WTC11 (cell line): ENCODE measurements around the gene LEMD3. TPM values are rescaled to one million over a fixed set of nuclear protein-coding genes. Genes with fewer than 3 reads are reported as not detected.

Experiments used
- ATAC-seq: fragments of 200-7000 bp; cut with Tn5 transposase; 2 replicates; pipeline ENCODE4 v1.10.0; 2021; ENCODE audit warnings: mild to moderate bottlenecking, moderate library complexity
- CTCF ChIA-PET: fragments of 300-600 bp; sonication (Branson Sonifier 250); formaldehyde crosslinking; loops from one replicate; lab custom pipeline; 2021; ENCODE audit warnings: antibody characterized with exemption; lab: Charles Lee
- POLR2A ChIA-PET: fragments of 350-600 bp; sonication (Branson Sonifier 250); formaldehyde crosslinking; loops from one replicate; lab custom pipeline; 2021; ENCODE audit warnings: antibody characterized with exemption; lab: Charles Lee
- DNase-seq: peaks from one replicate; pipeline ENCODE4 v3.0.0; 2021; ENCODE audit warnings: low spot score
- H3K27ac Mint-ChIP-seq: 2 replicates; pipeline ENCODE4 v1.8.0; 2021; ENCODE audit warnings: mixed read lengths
- H3K27me3 Mint-ChIP-seq: 2 replicates; pipeline ENCODE4 v1.8.0; 2021; ENCODE audit warnings: low read depth, mild to moderate bottlenecking, moderate library complexity, mixed read lengths
- H3K36me3 Mint-ChIP-seq: 2 replicates; pipeline ENCODE4 v1.8.0; 2021; ENCODE audit warnings: mixed read lengths
- H3K4me1 Mint-ChIP-seq: 2 replicates; pipeline ENCODE4 v1.8.0; 2022; ENCODE audit warnings: mixed read lengths
- H3K4me3 Mint-ChIP-seq: 2 replicates; pipeline ENCODE4 v1.8.0; 2021; ENCODE audit warnings: mild to moderate bottlenecking, moderate library complexity, mixed read lengths
- H3K9me3 Mint-ChIP-seq: 2 replicates; pipeline ENCODE4 v1.8.0; 2021; ENCODE audit warnings: mixed read lengths
- ARID4B ChIP-seq: sonication (generic); formaldehyde crosslinking; IDR thresholded peaks from 2 replicates; pipeline ENCODE4 v1.8.0; 2023; ENCODE audit warnings: missing genetic modification reagents, mild to moderate bottlenecking, borderline replicate concordance
- ESRRA ChIP-seq: sonication (generic); formaldehyde crosslinking; IDR thresholded peaks from 2 replicates; pipeline ENCODE4 v1.8.1; 2022; ENCODE audit warnings: mild to moderate bottlenecking, missing genetic modification reagents, borderline replicate concordance
- FOXP1 ChIP-seq: sonication (generic); formaldehyde crosslinking; IDR thresholded peaks from 2 replicates; pipeline ENCODE4 v1.8.0; 2022; ENCODE audit warnings: missing genetic modification reagents, mild to moderate bottlenecking, moderate library complexity, borderline replicate concordance
- NR2C2 ChIP-seq: sonication (generic); formaldehyde crosslinking; IDR thresholded peaks from 2 replicates; pipeline ENCODE4 v1.8.0; 2022; ENCODE audit warnings: mild to moderate bottlenecking, missing genetic modification reagents
- PRRX2 ChIP-seq: fragments of 250-450 bp; sonication (Bioruptor Pico); IDR thresholded peaks from 2 replicates; pipeline ENCODE4 v1.8.0; 2021; ENCODE audit warnings: mild to moderate bottlenecking
- ZNF121 ChIP-seq: sonication (generic); formaldehyde crosslinking; IDR thresholded peaks from 2 replicates; pipeline ENCODE4 v1.8.0; 2023; ENCODE audit warnings: missing genetic modification reagents
- ZNF138 ChIP-seq: sonication (generic); formaldehyde crosslinking; conservative IDR thresholded peaks from 2 replicates; pipeline ENCODE4 v1.8.1; 2022; ENCODE audit warnings: mild to moderate bottlenecking, moderate library complexity, missing genetic modification reagents
- ZNF317 ChIP-seq: sonication (generic); formaldehyde crosslinking; IDR thresholded peaks from 2 replicates; pipeline ENCODE4 v1.8.1; 2023; ENCODE audit warnings: low read depth, mild to moderate bottlenecking, moderate library complexity, missing genetic modification reagents, borderline replicate concordance
- total RNA-seq: library from RNA; stranded (reverse); gene quantifications from 3 replicates; pipeline ENCODE4 v1.2.3, GENCODE V29; 2021
- TF ChIP-seq, protein P1 (sequence below): sonication (generic); formaldehyde crosslinking; IDR thresholded peaks from 2 replicates; pipeline ENCODE4 v1.8.1; 2023; ENCODE audit warnings: mild to moderate bottlenecking, missing genetic modification reagents
- TF ChIP-seq, protein P2 (sequence below): fragments of 250-450 bp; sonication (Bioruptor Pico); IDR thresholded peaks from 2 replicates; pipeline ENCODE4 v1.9.0; 2021; ENCODE audit warnings: mild to moderate bottlenecking
- TF ChIP-seq, protein P3 (sequence below): sonication (generic); formaldehyde crosslinking; IDR thresholded peaks from 2 replicates; pipeline ENCODE4 v1.8.1; 2023; ENCODE audit warnings: mild to moderate bottlenecking, moderate library complexity, missing genetic modification reagents
- TF ChIP-seq, protein P4 (sequence below): fragments of 250-450 bp; sonication (Bioruptor Pico); IDR thresholded peaks from 2 replicates; pipeline ENCODE4 v1.9.0; 2021; ENCODE audit warnings: moderate library complexity, mild to moderate bottlenecking, inconsistent platforms, borderline replicate concordance
- TF ChIP-seq, protein P5 (sequence below): fragments of 200-600 bp; IDR thresholded peaks from 2 replicates; pipeline ENCODE4 v1.8.0; 2022; ENCODE audit warnings: antibody characterized with exemption
- TF ChIP-seq, protein P6 (sequence below): sonication (generic); formaldehyde crosslinking; IDR thresholded peaks from 2 replicates; pipeline ENCODE4 v1.8.0; 2023; ENCODE audit warnings: mild to moderate bottlenecking, missing genetic modification reagents

LEMD3 gene
- total RNA-seq, 1 experiment from 2014 or later, result 31.3 TPM

- TF ChIP-seq, protein P1, sequence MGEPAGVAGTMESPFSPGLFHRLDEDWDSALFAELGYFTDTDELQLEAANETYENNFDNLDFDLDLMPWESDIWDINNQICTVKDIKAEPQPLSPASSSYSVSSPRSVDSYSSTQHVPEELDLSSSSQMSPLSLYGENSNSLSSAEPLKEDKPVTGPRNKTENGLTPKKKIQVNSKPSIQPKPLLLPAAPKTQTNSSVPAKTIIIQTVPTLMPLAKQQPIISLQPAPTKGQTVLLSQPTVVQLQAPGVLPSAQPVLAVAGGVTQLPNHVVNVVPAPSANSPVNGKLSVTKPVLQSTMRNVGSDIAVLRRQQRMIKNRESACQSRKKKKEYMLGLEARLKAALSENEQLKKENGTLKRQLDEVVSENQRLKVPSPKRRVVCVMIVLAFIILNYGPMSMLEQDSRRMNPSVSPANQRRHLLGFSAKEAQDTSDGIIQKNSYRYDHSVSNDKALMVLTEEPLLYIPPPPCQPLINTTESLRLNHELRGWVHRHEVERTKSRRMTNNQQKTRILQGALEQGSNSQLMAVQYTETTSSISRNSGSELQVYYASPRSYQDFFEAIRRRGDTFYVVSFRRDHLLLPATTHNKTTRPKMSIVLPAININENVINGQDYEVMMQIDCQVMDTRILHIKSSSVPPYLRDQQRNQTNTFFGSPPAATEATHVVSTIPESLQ, result no peak
- TF ChIP-seq, protein P2, sequence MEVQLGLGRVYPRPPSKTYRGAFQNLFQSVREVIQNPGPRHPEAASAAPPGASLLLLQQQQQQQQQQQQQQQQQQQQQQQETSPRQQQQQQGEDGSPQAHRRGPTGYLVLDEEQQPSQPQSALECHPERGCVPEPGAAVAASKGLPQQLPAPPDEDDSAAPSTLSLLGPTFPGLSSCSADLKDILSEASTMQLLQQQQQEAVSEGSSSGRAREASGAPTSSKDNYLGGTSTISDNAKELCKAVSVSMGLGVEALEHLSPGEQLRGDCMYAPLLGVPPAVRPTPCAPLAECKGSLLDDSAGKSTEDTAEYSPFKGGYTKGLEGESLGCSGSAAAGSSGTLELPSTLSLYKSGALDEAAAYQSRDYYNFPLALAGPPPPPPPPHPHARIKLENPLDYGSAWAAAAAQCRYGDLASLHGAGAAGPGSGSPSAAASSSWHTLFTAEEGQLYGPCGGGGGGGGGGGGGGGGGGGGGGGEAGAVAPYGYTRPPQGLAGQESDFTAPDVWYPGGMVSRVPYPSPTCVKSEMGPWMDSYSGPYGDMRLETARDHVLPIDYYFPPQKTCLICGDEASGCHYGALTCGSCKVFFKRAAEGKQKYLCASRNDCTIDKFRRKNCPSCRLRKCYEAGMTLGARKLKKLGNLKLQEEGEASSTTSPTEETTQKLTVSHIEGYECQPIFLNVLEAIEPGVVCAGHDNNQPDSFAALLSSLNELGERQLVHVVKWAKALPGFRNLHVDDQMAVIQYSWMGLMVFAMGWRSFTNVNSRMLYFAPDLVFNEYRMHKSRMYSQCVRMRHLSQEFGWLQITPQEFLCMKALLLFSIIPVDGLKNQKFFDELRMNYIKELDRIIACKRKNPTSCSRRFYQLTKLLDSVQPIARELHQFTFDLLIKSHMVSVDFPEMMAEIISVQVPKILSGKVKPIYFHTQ (CRISPR knock-in tag), result no peak
- no peak for TF ChIP-seq ZNF317 (CRISPR knock-in tag)
- TF ChIP-seq, protein P3, sequence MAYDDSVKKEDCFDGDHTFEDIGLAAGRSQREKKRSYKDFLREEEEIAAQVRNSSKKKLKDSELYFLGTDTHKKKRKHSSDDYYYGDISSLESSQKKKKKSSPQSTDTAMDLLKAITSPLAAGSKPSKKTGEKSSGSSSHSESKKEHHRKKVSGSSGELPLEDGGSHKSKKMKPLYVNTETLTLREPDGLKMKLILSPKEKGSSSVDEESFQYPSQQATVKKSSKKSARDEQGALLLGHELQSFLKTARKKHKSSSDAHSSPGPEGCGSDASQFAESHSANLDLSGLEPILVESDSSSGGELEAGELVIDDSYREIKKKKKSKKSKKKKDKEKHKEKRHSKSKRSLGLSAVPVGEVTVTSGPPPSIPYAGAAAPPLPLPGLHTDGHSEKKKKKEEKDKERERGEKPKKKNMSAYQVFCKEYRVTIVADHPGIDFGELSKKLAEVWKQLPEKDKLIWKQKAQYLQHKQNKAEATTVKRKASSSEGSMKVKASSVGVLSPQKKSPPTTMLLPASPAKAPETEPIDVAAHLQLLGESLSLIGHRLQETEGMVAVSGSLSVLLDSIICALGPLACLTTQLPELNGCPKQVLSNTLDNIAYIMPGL (CRISPR knock-in tag), result no peak
- no peak for TF ChIP-seq ARID4B
- TF ChIP-seq NR2C2 (CRISPR knock-in tag), result no peak
- TF ChIP-seq, protein P4, sequence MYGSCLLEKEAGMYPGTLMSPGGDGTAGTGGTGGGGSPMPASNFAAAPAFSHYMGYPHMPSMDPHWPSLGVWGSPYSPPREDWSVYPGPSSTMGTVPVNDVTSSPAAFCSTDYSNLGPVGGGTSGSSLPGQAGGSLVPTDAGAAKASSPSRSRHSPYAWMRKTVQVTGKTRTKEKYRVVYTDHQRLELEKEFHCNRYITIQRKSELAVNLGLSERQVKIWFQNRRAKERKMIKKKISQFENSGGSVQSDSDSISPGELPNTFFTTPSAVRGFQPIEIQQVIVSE (CRISPR knock-in tag), result no peak
- TF ChIP-seq, all 79 proteins: peak for 0
Observed at GRCh38 chr12:65184176-65184857, 14.9 kb downstream of the LEMD3 start (continued).

GRCh38 chr12:65184858-65185229 lies 15.5 kb downstream of the LEMD3 start:
- ChIA-PET POLR2A (interaction anchor here (2.4 kb wide), 1 partner anchor 15 kb away, joined by 9 read pairs; the partner anchor contains the start of gene LEMD3), CTCF (no interaction called here)
- Mint-ChIP-seq H3K27me3 (no peaks in the 10 kb centered on the region), H3K36me3 (no peaks in the 10 kb centered on the region), H3K9me3 (no peaks in the 10 kb centered on the region), H3K4me3 (no peak overlapping the region), H3K4me1 (peaks cover 9% of the 10 kb centered on the region), H3K27ac (no peak overlapping the region)
- TF ChIP-seq FOXP1 (CRISPR knock-in tag), result no peak
- TF ChIP-seq ZNF121, result peak; percentile 66; the same call in 1 of the 2 replicates
- no peak for ATAC-seq
- DNase-seq, result no peak

GRCh38 chr12:65187665-65188064 lies 18.3 kb downstream of the LEMD3 start:
- Mint-ChIP-seq H3K4me1 (peaks cover 20% of the 10 kb centered on the region), H3K36me3 (no peaks in the 10 kb centered on the region), H3K27ac (no peak overlapping the region), H3K4me3 (no peak overlapping the region), H3K9me3 (no peaks in the 10 kb centered on the region), H3K27me3 (no peaks in the 10 kb centered on the region)
- POLR2A ChIA-PET, result no interaction called here
- no peak for DNase-seq
- ATAC-seq, result no peak
- CTCF ChIA-PET, result no interaction called here
- no peak for TF ChIP-seq PRRX2 (CRISPR knock-in tag)
- TF ChIP-seq, protein P4 (CRISPR knock-in tag), result no peak
- no peak for TF ChIP-seq ESRRA
- TF ChIP-seq, protein P5, sequence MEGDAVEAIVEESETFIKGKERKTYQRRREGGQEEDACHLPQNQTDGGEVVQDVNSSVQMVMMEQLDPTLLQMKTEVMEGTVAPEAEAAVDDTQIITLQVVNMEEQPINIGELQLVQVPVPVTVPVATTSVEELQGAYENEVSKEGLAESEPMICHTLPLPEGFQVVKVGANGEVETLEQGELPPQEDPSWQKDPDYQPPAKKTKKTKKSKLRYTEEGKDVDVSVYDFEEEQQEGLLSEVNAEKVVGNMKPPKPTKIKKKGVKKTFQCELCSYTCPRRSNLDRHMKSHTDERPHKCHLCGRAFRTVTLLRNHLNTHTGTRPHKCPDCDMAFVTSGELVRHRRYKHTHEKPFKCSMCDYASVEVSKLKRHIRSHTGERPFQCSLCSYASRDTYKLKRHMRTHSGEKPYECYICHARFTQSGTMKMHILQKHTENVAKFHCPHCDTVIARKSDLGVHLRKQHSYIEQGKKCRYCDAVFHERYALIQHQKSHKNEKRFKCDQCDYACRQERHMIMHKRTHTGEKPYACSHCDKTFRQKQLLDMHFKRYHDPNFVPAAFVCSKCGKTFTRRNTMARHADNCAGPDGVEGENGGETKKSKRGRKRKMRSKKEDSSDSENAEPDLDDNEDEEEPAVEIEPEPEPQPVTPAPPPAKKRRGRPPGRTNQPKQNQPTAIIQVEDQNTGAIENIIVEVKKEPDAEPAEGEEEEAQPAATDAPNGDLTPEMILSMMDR, result no peak
- TF ChIP-seq, protein P6, sequence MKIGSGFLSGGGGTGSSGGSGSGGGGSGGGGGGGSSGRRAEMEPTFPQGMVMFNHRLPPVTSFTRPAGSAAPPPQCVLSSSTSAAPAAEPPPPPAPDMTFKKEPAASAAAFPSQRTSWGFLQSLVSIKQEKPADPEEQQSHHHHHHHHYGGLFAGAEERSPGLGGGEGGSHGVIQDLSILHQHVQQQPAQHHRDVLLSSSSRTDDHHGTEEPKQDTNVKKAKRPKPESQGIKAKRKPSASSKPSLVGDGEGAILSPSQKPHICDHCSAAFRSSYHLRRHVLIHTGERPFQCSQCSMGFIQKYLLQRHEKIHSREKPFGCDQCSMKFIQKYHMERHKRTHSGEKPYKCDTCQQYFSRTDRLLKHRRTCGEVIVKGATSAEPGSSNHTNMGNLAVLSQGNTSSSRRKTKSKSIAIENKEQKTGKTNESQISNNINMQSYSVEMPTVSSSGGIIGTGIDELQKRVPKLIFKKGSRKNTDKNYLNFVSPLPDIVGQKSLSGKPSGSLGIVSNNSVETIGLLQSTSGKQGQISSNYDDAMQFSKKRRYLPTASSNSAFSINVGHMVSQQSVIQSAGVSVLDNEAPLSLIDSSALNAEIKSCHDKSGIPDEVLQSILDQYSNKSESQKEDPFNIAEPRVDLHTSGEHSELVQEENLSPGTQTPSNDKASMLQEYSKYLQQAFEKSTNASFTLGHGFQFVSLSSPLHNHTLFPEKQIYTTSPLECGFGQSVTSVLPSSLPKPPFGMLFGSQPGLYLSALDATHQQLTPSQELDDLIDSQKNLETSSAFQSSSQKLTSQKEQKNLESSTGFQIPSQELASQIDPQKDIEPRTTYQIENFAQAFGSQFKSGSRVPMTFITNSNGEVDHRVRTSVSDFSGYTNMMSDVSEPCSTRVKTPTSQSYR (CRISPR knock-in tag), result no peak
- no peak for TF ChIP-seq ZNF138 (CRISPR knock-in tag)
